ENCODE data around the gene MMS22L.

MMS22L gene

GRCh38 chr6:97136626-97137358, 146.2 kb downstream of the MMS22L start:
- DNase-seq: no peak

- no peak for DNase-seq
These were observed 149.9 kb downstream of the MMS22L start for GRCh38 chr6:97133067-97133466.

DNA sequence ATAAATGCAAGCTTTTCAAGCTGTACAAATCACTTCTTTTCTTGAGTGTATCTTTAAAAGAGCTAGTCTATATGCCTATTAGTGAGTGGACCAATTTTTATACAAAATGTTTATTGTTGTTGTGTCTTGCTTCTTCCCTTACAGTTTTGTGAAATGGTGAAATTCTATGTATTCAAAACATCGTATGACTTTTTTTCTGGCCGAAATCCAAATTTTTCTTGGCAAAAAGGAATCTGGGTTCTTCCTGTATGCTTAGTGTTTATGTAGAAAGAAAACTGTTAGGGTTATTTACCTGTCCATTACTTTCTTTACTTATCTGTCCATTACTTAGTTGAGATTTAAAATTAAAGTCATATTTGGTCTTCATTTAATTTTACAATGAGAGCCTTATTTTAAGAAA, 153.9 kb downstream of the MMS22L start:
- DNase-seq: no peak

- DNase-seq: no peak
These were observed 154.5 kb downstream of the MMS22L start for GRCh38 chr6:97128507-97128906.

DNA sequence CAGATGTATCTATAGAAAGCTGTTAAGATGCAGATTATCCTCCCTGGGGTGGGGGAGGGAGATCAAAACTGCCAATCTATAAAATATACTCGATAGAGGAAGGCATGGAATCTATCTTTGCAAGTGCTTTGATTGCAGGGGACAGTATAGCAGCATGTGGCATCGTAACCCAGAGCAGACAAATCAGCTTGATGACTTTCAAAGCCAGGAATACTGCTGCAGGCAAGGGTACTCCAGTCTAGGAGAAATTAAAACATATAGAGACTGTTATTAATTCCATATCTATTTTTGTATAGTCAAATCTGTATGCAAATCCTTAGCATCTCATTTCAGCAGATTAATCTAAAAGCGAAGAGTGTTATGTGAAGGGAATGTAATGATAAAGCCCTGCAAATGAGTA, 159.4 kb downstream of the MMS22L start:
- DNase-seq: no peak

- DNase-seq: no peak
These were observed 159.9 kb downstream of the MMS22L start for GRCh38 chr6:97123112-97123511.

DNA sequence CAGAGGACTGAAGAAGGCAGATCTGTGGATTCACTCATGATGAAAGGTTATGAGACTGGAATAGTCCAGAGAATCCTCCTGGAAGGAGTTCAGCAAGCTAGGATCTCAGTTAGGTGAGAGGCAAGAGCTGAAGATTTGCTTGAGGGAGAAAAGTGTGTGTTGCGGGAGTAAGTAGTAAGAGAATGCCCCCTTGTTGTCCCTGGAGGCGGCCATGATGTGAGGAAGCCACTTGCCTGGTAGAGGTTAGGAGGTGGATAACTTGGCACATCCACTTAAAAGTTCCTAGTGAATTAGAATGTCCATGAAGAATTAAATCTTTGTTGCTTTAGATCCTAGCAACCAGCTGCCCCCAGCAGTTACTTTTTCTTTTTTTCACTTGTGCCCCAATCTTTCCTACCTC, 162.5 kb downstream of the MMS22L start:
- no peak for DNase-seq

- DNase-seq: no peak
These were observed 168.4 kb downstream of the MMS22L start for GRCh38 chr6:97114645-97115044.

GRCh38 chr6:97113170-97113569, 169.8 kb downstream of the MMS22L start:
- DNase-seq: no peak

GRCh38 chr6:97111243-97111642, 171.8 kb downstream of the MMS22L start:
- DNase-seq: no peak

- DNase-seq: no peak
These were observed 172.4 kb downstream of the MMS22L start for GRCh38 chr6:97110626-97111025.

DNA sequence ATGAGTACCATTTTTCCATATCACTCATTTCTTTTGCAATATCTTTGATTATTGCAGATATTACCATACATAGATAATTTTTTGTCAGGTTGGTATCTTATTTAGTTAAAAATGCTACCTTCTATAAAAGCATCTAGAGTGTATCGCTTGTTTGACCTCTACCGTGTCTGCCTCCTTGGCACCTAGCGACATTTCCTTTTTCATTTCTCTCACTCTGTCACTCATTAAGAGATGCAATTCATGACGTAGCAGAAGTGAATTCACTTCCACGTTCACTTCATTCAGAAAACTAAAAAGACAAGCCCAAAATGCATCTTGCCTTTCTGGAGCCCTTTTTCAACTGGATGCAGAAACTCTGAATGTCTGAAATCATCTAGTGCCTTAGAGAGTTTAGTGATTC, 172.9 kb downstream of the MMS22L start:
- no peak for DNase-seq

- DNase-seq: no peak
These were observed 173.6 kb downstream of the MMS22L start for GRCh38 chr6:97109444-97109843.

DNA sequence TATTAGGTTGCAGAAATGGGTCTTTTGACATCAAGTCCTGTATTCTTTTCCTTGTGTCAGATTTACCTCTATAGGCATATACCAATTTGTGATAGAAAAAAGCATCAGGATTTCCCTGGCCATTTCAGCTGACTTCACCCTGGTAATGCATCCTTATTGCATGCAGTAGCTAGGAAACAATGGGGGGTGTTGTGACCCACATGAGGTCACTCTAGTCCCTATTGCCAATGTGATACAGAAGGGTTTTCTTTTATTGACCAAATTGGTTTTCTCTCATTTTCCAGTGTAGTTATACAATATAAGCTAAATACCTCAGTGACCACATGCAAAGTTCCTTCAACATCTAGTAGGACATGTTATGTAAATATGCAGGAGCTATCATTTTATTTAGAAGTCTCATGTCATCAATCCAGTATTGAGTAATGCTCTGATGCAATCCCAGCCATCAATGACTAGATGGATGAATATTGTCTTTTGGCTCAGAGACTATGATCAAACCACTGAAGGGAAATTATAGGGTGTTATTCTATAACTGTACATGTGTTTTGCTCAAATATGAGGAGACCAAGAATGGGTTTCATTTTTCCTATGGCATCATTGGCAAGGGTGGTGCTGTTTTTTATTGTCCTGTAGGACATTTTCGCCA, 180.7 kb downstream of the MMS22L start:
- DNase-seq: no peak

- no peak for DNase-seq
These were observed 182.3 kb downstream of the MMS22L start for GRCh38 chr6:97100696-97101095.

GRCh38 chr6:97097068-97098047, 185.7 kb downstream of the MMS22L start:
- peak; percentile 34 for DNase-seq

DNA sequence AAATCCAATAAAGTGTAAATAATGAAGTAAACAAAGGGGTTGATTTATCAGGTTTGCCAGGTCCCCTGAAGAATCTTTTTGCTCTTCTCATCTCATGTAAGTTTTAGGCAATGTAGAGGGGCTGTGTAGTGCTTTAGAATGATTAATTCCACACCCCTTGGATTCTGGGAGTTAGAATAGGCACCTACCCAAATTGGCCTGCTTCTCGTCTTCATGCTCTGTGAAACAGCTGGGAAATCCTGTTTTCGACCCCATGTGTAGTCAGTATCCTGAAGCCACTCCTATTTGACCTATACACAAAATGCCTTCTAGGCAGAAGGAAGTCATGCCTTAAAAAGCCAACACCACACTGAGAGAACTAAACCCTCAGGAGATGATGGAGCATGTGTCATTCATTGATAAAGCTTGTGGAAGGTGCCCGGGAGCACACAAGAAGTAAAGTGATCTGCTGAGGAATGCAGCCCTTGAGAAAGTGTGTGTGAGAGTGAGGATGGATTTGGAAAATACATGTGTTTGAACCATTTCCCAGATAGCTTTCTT, 187.6 kb downstream of the MMS22L start:
- DNase-seq: no peak

DNA sequence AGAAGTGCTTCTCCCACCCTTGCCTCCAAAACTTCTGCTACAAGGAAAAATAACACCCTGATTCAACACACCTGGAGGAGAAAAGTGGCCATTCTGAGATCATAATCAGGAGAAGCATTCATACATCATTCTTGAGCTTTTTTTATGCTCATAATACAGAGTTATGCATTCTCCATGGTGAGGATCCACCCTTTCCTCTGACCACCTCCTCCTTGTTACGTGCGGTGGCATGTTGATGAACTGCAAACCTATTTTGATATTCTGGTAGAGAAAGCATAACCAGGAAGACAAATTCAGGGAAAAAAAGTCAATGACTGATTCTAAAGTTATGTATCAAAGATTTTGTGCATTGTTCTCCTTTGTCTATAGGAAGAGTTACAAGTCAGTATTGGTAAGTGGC, 188.6 kb downstream of the MMS22L start:
- no peak for DNase-seq

DNA sequence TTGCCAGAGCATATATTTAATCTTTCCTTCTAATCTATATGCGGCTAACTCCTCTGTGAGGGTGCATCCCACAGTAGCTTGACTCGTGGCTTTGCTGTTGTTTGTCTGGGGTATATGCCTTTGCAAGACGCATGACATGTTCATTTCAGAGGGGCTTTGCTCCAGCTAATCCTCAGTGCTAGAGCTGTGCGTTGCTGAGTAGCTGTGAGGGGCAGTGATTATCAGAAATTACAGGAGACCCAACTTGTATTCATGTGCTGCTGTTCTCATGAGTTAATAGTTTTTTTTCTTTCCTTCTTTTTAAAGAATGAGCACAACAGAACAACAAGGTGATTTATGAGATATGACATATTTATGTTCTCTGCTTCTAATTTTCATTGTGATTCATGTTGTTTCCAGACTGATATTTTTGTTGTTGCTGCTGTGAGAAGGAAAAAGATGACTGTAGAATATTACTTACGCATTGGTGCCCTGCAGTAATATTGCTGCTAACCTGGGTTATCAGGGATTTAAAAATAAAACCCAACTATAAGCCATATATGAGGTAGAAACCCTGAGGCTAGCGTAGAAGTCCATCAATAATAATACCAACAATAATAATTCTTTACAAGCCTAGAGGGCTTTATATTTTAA, 190.2 kb downstream of the MMS22L start:
- no peak for DNase-seq

All from retina (tissue), 1 donor.